HuH-7.5 (cell line): ENCODE measurements around the gene HES3.

Experiments
- DNase-seq: peaks from one replicate; pipeline ENCODE4 v3.0.0; 2011; ENCODE audit warnings: low spot score

The HES3 gene

GRCh38 chr1:6243993-6244392 is at the start of gene HES3:
Gene HES3 (plus strand): TSS chr1:6244179. CDS start chr1:6244366, 187 bp downstream.
- no peak for DNase-seq

DNA sequence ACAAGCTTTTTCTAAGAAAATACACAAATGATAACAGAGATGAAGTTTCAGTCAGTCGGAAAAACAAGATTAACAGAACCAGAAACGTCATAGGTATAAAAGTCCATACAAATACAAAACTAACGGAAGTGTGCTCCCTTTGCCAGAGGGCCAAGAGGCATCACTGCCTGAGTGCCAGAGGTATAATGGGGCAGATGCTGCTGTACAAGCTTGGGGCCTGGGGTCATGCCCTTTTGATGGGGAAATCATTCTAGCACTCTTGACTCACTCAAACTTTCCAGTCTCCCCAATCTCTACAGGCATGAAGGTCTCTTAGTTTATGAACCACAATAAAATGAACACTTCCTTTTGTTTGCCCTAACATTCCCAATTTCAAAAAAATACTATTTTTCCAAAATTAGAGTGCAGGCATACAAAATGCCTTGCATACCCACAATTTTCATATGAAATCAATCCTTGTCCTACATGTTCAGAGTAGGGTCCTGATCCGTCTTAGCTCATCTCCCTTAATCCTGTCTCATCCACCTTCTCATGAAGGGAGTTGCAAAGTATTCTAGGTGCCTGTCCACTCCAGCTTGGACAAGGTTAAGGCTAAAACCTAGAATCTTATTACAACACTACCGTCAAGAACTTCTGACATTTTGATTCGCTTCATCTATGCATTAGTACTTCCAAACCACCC is 46.1 kb upstream of the HES3 start:
- no peak for DNase-seq

GRCh38 chr1:6198646-6199297 is 45.2 kb upstream of the HES3 start:
- DNase-seq, result no peak

- DNase-seq, result peak; percentile 79
These were observed 44.4 kb upstream of the HES3 start, which contains the start of gene RPL22 for GRCh38 chr1:6199298-6200187. Gene RPL22 (minus strand): TSS chr1:6199595. CDS start chr1:6199573, 22 bp downstream.

DNA sequence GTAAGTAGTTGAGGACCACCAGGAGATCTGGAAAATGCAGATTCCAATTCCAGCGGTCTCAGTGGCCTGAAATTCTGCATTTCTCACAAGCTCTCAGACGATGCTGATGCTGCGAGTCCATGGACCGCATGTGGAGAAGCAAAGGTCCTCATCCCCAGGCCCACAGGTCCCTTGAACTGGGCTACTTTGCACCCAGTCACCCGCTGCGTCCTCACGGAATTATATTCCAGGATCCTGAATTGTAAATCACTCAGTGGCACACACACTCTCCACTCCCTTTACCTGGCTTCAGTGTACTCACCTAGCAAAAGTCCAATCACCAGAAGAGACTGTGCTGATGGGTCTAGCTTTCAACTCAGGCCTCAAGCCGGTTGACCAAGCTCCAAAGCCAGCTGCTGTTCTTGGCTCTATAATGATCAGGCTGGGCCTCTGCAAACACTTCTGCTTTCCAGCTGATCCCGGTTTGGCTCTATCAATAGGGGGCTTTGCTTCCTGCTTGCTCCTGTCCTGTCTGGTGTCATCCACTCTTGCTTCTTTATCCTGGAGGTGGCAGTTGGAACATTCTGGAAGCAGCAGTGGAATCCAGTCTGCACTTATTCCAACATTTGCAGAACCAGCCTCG is 43.7 kb upstream of the HES3 start:
- no peak for DNase-seq

DNA sequence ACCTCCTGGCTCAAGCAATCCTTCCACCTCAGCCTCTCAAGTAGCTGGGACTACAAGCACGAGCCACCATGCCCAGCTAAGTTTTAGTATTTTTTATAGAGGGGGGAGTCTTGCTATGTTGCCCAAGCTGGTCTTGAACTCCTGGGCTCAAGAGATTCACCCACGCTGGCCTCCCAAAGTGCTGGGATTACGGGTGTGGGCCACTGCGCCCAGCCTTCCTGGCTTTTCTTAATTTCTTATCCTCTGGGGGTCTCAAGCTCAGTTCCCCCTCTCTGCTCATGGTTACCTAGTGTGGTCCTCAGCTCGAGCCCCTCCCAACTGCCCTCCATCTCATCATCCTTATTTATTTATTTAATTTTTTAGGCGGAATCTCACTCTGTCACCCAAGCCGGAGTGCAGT is 41.7 kb upstream of the HES3 start:
- DNase-seq, result no peak

GRCh38 chr1:6205849-6206519 is 38.0 kb upstream of the HES3 start, which contains the start of gene RNF207:
Gene RNF207 (plus strand): TSS chr1:6206119. CDS start chr1:6206536, 417 bp downstream.
- peak; percentile 96 for DNase-seq

DNA sequence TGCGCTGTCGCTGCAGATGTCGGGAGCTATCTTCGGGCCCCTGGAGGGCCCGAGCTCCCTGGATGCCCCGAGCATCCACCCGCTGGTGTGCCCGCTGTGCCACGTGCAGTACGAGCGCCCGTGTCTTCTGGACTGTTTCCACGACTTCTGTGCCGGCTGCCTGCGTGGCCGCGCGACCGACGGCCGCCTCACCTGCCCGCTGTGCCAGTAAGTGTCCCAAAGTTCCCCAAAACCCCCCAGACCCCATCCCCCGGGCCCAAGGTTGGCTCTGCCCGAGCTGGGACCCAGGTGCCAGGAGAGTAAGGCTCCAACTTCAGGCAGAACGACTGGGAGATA is 37.5 kb upstream of the HES3 start:
- DNase-seq, result no peak

GRCh38 chr1:6207075-6207885 is 36.7 kb upstream of the HES3 start:
- DNase-seq, result no peak

DNA sequence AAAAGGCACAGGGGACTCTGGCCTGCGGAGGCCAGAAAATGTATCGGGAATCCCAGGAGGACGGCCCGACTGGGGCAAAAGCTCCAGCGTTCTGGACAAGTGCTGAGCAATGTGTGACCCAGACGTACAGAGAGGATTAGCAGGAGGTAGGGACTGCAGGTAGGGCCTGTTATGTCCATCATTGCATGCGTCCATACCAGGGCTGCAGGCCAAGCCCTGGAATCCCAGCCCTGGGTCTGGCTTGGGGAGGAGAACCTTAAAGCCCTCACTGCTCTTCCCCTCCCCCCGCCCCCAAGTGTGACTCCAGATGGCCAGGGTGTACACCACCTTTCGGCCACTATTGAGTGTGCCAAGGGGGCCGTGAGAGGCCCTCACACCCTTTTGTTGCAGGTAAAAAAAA is 36.1 kb upstream of the HES3 start:
- DNase-seq, result no peak

- DNase-seq, result no peak
These were observed 35.0 kb upstream of the HES3 start for GRCh38 chr1:6208723-6209660.

DNA sequence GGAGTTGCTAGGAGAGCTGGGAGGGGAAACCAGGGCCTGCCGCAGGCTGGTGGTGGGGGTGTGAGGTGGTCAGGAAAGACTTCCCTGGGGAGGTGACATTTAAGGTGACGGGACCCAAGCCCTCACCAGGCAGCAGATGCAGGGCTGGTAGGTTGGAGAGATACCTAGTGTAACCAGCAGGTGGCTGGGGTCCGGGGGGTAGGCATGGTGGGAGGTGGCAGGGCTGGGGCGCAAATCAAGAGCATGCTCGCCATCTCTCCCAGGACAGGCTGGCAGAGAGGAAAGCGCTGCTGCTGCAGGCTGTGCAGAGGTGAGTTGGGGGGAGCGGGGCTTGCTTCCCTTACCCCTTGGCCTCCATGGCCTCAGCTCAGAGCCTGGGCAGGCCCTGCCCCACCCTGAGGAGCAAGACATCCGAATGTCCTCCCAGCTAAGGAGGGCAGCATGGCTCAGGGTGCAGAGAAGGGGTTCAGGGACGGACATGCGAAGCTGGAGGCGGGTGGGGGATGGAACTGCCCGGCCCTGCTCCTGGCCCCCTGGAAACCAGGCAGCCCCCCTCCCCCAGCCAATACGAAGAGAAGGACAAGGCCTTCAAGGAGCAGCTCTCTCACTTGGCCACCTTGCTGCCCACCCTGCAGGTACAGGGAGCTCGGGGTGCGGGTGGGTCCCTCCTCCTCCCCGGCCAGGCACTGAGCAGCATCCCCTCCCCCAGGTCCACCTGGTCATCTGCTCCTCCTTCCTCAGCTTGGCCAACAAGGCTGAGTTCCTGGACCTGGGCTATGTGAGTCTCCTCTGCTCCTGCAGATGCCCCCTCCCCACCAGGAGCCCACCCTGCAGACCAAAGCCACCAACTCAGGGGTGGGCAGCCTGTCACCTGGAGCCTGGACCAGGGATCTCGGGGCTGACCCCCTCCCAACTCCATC is 34.1 kb upstream of the HES3 start:
- no peak for DNase-seq

- DNase-seq, result no peak
These were observed 33.2 kb upstream of the HES3 start for GRCh38 chr1:6210591-6211355.

DNA sequence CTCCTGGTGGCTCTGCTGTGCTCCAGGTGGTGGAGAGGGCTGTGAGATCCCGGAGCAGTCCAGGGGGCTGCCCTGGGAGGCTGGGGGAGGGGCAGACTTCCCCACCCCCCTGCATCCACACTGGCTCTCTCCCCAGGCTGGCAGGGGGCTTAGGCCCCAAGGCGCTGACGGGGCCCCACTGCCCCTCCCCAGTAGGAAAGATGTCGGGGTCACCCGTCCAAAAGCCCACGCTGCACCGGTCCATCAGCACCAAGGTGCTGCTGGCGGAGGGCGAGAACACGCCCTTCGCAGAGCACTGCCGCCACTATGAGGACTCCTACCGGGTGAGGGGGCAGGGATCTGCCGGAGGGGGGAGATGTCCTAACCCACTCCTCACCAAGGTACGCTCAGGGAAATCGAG is 32.2 kb upstream of the HES3 start:
- DNase-seq, result no peak

DNA sequence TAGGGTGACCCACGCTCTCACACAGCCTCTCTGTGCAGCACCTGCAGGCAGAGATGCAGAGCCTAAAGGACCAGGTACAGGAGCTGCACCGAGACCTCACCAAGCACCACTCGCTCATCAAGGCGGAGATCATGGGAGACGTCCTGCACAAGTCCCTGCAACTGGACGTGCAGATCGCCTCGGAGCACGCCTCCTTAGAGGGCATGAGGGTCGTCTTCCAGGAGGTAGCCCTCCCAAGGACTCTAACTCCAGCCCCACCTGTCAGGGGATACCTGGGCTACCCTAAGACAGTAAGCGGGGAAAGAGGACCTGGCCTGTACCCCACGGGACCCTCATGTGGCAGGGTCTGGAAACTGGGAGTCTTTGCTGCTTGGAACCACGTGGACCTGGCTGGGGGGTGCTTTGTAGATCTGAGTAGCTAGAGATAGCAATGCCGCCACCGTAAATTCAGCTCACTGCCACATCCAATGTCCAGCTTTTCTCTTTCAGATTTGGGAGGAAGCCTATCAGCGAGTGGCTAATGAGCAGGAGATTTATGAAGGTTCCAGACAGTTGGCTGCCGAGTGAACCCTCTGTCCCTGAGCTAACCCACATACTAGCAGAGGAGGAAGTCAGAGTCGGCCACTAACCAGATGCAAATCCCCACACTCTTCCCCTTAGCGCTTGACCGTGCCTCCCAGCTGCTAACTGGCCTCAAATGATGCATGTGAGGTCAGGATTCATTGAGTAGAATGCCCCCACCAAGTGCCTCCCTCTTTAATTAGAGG is 31.6 kb upstream of the HES3 start:
- DNase-seq, result no peak

- DNase-seq, result no peak
These were observed 25.4 kb upstream of the HES3 start for GRCh38 chr1:6218375-6219164.
